ENCODE measurements around the gene SGMS1. TPM values are rescaled to one million over a fixed set of nuclear protein-coding genes. Genes with fewer than 3 reads are reported as not detected.

SGMS1 gene
- total RNA-seq, 5 donors from 2014 or later (not counting 1 experiment from before 2014, with no cell fraction given): 28.4 to 39.7 (median 32.6) TPM

DNA sequence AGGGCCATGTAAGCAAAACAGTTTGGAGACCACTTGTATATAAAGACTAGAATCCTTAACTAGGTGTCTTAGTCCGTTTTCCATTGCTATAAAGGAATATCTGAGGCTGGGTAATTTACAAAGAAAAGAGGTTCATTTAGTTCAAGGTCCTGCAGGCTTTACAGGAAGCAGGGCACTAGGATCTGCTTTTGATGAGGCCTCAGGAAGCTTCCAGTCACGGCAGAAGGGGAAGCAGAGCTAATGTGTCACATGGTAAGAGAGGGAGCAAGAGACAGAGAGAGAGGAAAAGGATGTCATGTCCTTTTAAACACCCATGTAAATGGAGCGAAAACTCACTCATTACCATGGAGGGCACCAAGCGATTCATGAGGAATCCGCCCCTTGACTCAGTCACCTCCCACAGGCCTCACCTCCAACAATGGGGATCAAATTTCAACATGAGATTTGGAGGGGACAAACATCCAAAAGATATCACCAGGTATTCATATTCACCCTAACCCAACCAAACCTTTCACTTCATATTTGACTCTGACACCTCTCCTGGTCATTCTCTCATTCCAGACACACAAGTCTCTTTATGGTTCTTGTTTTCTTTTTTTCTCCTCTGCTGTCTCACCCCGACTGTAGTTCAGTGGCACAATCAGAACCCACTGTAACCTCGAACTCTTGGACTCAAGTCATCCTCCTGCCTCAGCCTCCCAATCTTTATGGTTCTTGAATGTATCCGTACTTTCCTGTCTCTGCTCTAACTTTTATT is 342.4 kb downstream of the SGMS1 start:
- H3K4me3 ChIP-seq (ENCODE audit: control insufficient read depth in 1 of 2, extremely low read depth in 1 of 2, low read length in 1 of 2): no peak overlapping the region
- H3K4me3 Mint-ChIP-seq: no peak overlapping the region
- no peaks in the 10 kb centered on the region for H3K4me1 ChIP-seq (ENCODE audit: control insufficient read depth in 1 of 2, extremely low read depth in 1 of 2, insufficient read depth in 2 of 2, low read length in 2 of 2)
- H3K36me3 Mint-ChIP-seq: no peaks in the 10 kb centered on the region
- no peaks in the 10 kb centered on the region for H3K9me3 ChIP-seq
- ATAC-seq (replicated peaks in 1 of 4) (no peak), DNase-seq (no peak)
- no peak overlapping the region for H3K27ac ChIP-seq (ENCODE audit: low read length)
- ChIA-PET POLR2A (no interaction called here), CTCF (no interaction called here)
- no peak overlapping the region for H3K27ac Mint-ChIP-seq
- H3K27me3 ChIP-seq (replicated peaks in 1 of 2; ENCODE audit: control insufficient read depth in 2 of 2, extremely low read depth in 1 of 2, insufficient read depth in 2 of 2, low read length in 1 of 2): peaks cover 4 to 7% of the 10 kb centered on the region in 2 experiments
- peaks cover 33 to 47% of the 10 kb centered on the region in 2 donors for H3K27me3 Mint-ChIP-seq
- H3K36me3 ChIP-seq (ENCODE audit: control insufficient read depth in 2 of 2, extremely low read depth in 1 of 2, insufficient read depth in 1 of 2, low read length in 1 of 2): no peaks in the 10 kb centered on the region
- no peaks in the 10 kb centered on the region for H3K4me1 Mint-ChIP-seq
- no peaks in the 10 kb centered on the region for H3K9me3 Mint-ChIP-seq
- WGBS (ENCODE audit: insufficient coverage): 55% methylated on average over 4 of the region's 8 CpGs

DNA sequence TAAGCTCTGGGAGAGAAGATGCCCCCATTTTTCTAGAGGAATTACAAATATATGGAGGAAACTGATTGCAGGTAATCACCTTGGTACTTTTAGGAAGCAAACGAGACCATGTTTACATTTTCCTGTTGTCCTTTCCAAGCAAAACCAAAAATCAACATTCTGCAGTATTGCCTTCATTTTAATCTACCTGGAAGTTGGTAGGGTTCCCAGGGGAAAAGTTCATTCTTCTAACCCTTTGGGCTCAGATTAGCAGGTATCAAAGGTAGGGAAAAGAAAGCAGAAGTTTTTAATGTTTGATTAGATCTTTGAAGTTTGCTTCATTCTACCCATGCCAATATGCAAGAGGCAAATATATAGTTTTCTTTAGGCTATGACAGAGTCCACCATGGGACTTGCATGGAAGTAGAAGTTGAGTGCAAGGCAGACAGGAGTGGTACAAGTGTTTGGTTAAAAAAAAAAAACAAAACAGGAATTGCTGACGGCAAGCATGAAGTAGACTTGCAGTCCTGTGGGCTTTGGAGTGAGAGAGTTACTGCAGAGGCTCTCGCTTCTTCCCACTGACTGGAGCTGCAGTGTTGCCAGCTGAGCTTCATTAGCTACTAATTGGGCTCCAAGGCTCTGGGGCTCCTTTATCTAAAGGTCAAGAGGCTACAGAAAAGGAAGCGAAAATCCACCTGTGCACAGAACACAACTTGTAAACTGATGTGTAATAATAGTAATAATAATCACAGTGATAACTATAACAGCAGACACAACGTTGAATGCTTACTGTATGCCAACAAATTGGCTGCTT is 343.5 kb downstream of the SGMS1 start:
- CTCF ChIA-PET: interaction anchor here in 1 of 2 donors (0.5 kb wide), 1 partner anchor 32 kb away, joined by 5 read pairs; no protein-coding TSS in a partner anchor
- POLR2A ChIA-PET: no interaction called here
- DNase-seq: no peak

DNA sequence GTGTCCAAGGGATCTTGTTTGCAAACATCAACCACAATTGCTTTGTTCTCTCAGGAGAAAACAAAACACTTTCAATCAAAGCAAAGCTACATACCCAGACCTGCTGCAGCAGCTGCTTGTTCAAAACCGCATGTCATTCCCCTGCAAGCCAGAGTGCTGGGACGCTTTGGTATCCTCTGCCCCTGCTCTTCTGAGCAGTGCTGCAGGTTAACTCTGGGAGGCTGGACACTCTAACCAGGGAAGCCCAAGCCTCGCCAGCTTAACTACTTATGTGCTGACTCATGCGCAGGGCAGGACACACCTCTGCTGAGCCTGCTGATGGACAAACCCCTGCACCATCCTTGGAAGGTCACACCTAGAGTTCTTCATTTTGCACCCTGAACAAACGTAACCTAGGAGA is 344.3 kb downstream of the SGMS1 start:
- Mint-ChIP-seq H3K27me3 (peaks cover 35 to 46% of the 10 kb centered on the region in 2 donors), H3K4me3 (no peak overlapping the region), H3K27ac (no peak overlapping the region), H3K9me3 (no peaks in the 10 kb centered on the region), H3K4me1 (no peaks in the 10 kb centered on the region), H3K36me3 (no peaks in the 10 kb centered on the region)
- WGBS (ENCODE audit: insufficient coverage): 78% methylated on average over 3 of the region's 5 CpGs
- H3K36me3 ChIP-seq (ENCODE audit: control insufficient read depth in 2 of 2, extremely low read depth in 1 of 2, insufficient read depth in 1 of 2, low read length in 1 of 2): no peaks in the 10 kb centered on the region
- H3K4me1 ChIP-seq (ENCODE audit: control insufficient read depth in 1 of 2, extremely low read depth in 1 of 2, insufficient read depth in 2 of 2, low read length in 2 of 2): no peaks in the 10 kb centered on the region
- DNase-seq (no peak), ATAC-seq (replicated peaks in 1 of 4) (no peak)
- no peaks in the 10 kb centered on the region for H3K9me3 ChIP-seq
- peaks cover 4 to 9% of the 10 kb centered on the region in 2 experiments for H3K27me3 ChIP-seq (replicated peaks in 1 of 2; ENCODE audit: control insufficient read depth in 2 of 2, extremely low read depth in 1 of 2, insufficient read depth in 2 of 2, low read length in 1 of 2)
- ChIA-PET POLR2A (no interaction called here), CTCF (no interaction called here)
- no peak overlapping the region for H3K4me3 ChIP-seq (ENCODE audit: control insufficient read depth in 1 of 2, extremely low read depth in 1 of 2, low read length in 1 of 2)
- H3K27ac ChIP-seq (ENCODE audit: low read length): no peak overlapping the region

More for the DNA sequence above, 343.5 kb downstream of the SGMS1 start:
- H3K27ac Mint-ChIP-seq: no peak overlapping the region
- no peaks in the 10 kb centered on the region for H3K4me1 Mint-ChIP-seq
- H3K27me3 ChIP-seq (replicated peaks in 1 of 2; ENCODE audit: control insufficient read depth in 2 of 2, extremely low read depth in 1 of 2, insufficient read depth in 2 of 2, low read length in 1 of 2): peaks cover 4 to 8% of the 10 kb centered on the region in 2 experiments
- ATAC-seq (replicated peaks in 1 of 4): no peak
- H3K27me3 Mint-ChIP-seq: peaks cover 35 to 50% of the 10 kb centered on the region in 2 donors
- no peaks in the 10 kb centered on the region for H3K36me3 ChIP-seq (ENCODE audit: control insufficient read depth in 2 of 2, extremely low read depth in 1 of 2, insufficient read depth in 1 of 2, low read length in 1 of 2)
- no peak overlapping the region for H3K4me3 ChIP-seq (ENCODE audit: control insufficient read depth in 1 of 2, extremely low read depth in 1 of 2, low read length in 1 of 2)
- H3K36me3 Mint-ChIP-seq: no peaks in the 10 kb centered on the region
- H3K4me1 ChIP-seq (ENCODE audit: control insufficient read depth in 1 of 2, extremely low read depth in 1 of 2, insufficient read depth in 2 of 2, low read length in 2 of 2): no peaks in the 10 kb centered on the region
- H3K4me3 Mint-ChIP-seq: no peak overlapping the region
- H3K9me3 Mint-ChIP-seq: no peaks in the 10 kb centered on the region
- WGBS (ENCODE audit: insufficient coverage): 93% methylated on average over 2 of the region's 5 CpGs
- no peaks in the 10 kb centered on the region for H3K9me3 ChIP-seq
- no peak overlapping the region for H3K27ac ChIP-seq (ENCODE audit: low read length)

DNA sequence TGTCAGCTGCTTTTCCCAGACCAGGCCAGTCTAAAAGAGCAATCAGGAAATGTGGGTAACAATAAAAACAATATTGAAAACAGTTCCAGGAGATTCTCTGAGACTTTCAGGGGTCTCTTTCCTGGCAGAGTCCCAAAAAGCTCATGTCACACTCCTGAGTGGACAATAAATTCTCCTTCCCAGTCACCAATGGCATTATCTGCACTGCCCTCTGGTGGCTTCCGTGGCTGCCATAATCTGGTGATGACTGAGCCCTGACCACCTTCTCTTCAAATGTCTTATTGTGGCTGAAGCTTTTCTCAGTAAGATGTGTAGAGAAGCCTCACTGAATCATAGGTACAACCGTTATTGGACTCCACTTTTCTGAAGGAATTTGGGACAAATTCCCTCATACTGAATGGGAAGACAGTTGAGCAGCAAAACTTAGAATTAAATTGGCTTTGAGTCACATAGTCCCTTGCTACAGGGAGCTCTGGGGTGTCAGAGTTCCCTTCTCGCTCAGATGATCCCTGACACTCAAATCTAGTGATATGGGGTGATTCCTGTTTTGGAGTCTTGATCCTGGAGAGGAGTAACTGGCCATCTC is 348.0 kb downstream of the SGMS1 start:
- Histone ChIP-seq H3K4me3 (ENCODE audit: control insufficient read depth in 1 of 2, extremely low read depth in 1 of 2, low read length in 1 of 2) (no peak overlapping the region), H3K9me3 (no peaks in the 10 kb centered on the region), H3K27ac (ENCODE audit: low read length) (no peak overlapping the region), H3K36me3 (ENCODE audit: control insufficient read depth in 2 of 2, extremely low read depth in 1 of 2, insufficient read depth in 1 of 2, low read length in 1 of 2) (no peaks in the 10 kb centered on the region), H3K4me1 (ENCODE audit: control insufficient read depth in 1 of 2, extremely low read depth in 1 of 2, insufficient read depth in 2 of 2, low read length in 2 of 2) (no peaks in the 10 kb centered on the region), H3K27me3 (replicated peaks in 1 of 2; ENCODE audit: control insufficient read depth in 2 of 2, extremely low read depth in 1 of 2, insufficient read depth in 2 of 2, low read length in 1 of 2) (peaks cover 4 to 9% of the 10 kb centered on the region in 2 experiments)
- WGBS (ENCODE audit: insufficient coverage): no CpG with 5 or more reads among the region's 3 CpGs
- ATAC-seq (replicated peaks in 1 of 4): peak in 2 of 4 experiments; percentile 37 to 53
- no peak overlapping the region for H3K4me3 Mint-ChIP-seq
- no peaks in the 10 kb centered on the region for H3K4me1 Mint-ChIP-seq
- CTCF ChIA-PET: interaction anchor here in 1 of 2 donors (1.2 to 1.7 kb wide), 2 partner anchors 16 to 682 kb away, joined by 3 read pairs; no protein-coding TSS in a partner anchor
- no peaks in the 10 kb centered on the region for H3K9me3 Mint-ChIP-seq
- no peak overlapping the region for H3K27ac Mint-ChIP-seq
- peaks cover 14 to 25% of the 10 kb centered on the region in 2 donors for H3K27me3 Mint-ChIP-seq
- POLR2A ChIA-PET: no interaction called here
- peak in 17 of 35 experiments; percentile 3 to 33 (median 13) for DNase-seq
- H3K36me3 Mint-ChIP-seq: no peaks in the 10 kb centered on the region

DNA sequence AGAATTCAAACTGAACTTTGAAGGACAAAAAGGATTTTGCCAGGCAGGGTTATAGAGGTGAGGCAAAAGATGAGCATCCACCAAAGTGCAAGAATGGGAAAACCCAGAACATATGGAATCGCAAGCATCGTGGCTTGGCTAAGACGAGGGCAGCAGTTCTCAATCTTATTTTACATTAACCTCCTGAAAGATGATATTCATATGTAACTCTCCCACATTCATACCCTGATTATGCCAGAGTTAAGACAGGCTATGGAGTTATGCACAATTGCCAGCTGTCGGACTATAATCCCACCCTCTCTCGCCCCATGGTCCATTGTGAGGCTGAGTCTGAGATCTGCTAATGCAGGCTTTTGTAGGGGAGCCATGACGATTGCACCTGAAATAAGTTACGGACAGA is 351.2 kb downstream of the SGMS1 start:
- Histone ChIP-seq H3K4me3 (ENCODE audit: control insufficient read depth in 1 of 2, extremely low read depth in 1 of 2, low read length in 1 of 2) (no peak overlapping the region), H3K9me3 (no peaks in the 10 kb centered on the region), H3K4me1 (ENCODE audit: control insufficient read depth in 1 of 2, extremely low read depth in 1 of 2, insufficient read depth in 2 of 2, low read length in 2 of 2) (no peaks in the 10 kb centered on the region), H3K27ac (ENCODE audit: low read length) (no peak overlapping the region), H3K27me3 (replicated peaks in 1 of 2; ENCODE audit: control insufficient read depth in 2 of 2, extremely low read depth in 1 of 2, insufficient read depth in 2 of 2, low read length in 1 of 2) (peaks cover 0 to 2% of the 10 kb centered on the region in 2 experiments), H3K36me3 (ENCODE audit: control insufficient read depth in 2 of 2, extremely low read depth in 1 of 2, insufficient read depth in 1 of 2, low read length in 1 of 2) (no peaks in the 10 kb centered on the region)
- ATAC-seq (replicated peaks in 1 of 4) (no peak), DNase-seq (no peak)
- no peak overlapping the region for H3K4me3 Mint-ChIP-seq
- ChIA-PET POLR2A (interaction anchor here in 1 of 2 donors (0.6 kb wide), 1 partner anchor 33 kb away, joined by 4 read pairs; no protein-coding TSS in a partner anchor), CTCF (interaction anchor here in 1 of 2 donors (0.6 kb wide), 1 partner anchor 678 kb away, joined by 9 read pairs; no protein-coding TSS in a partner anchor)
- H3K4me1 Mint-ChIP-seq: no peaks in the 10 kb centered on the region
- no CpG with 5 or more reads among the region's 7 CpGs for WGBS (ENCODE audit: insufficient coverage)
- no peaks in the 10 kb centered on the region for H3K9me3 Mint-ChIP-seq
- no peak overlapping the region for H3K27ac Mint-ChIP-seq
- no peaks in the 10 kb centered on the region for H3K36me3 Mint-ChIP-seq
- peaks cover 12 to 17% of the 10 kb centered on the region in 2 donors for H3K27me3 Mint-ChIP-seq

DNA sequence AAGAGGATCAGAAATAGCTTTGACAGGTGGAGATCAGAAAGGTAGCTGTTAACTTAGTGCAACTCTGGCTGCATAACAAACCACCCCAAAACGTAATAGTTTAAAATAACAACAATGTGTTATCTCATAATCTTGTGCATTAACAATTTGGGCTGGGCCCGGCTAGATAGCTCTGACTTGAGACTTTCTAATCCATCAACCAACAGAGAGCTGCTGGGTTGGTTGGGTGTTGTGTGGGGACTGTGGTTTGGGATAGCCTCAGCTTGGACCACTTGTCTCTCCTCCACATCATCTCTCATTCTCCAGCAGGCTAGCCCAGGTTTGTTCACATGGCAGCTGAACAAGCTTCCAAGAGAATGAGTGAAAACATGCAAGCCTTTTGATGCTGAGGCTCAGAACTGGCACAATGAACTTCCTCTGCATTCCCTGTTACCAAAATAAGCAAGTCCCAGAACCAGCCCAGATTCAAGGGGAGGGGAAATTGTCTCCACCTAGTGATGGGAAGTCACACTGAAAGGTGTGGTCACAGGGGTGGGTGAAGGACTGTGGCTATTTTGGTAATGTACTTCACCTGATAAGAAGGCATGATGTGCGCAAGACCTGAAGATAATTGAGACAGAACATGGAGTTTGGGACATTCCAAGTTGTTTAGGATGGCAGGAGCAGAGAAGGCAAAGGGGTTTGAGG is 352.0 kb downstream of the SGMS1 start:
- ChIA-PET POLR2A (no interaction called here), CTCF (no interaction called here)
- DNase-seq (no peak), ATAC-seq (replicated peaks in 1 of 4) (no peak)
- Mint-ChIP-seq H3K4me3 (no peak overlapping the region), H3K9me3 (no peaks in the 10 kb centered on the region), H3K27me3 (peaks cover 8 to 17% of the 10 kb centered on the region in 2 donors), H3K4me1 (no peaks in the 10 kb centered on the region), H3K27ac (no peak overlapping the region), H3K36me3 (no peaks in the 10 kb centered on the region)
- Histone ChIP-seq H3K9me3 (no peaks in the 10 kb centered on the region), H3K4me1 (ENCODE audit: control insufficient read depth in 1 of 2, extremely low read depth in 1 of 2, insufficient read depth in 2 of 2, low read length in 2 of 2) (no peaks in the 10 kb centered on the region), H3K36me3 (ENCODE audit: control insufficient read depth in 2 of 2, extremely low read depth in 1 of 2, insufficient read depth in 1 of 2, low read length in 1 of 2) (no peaks in the 10 kb centered on the region), H3K27ac (ENCODE audit: low read length) (no peak overlapping the region), H3K4me3 (ENCODE audit: control insufficient read depth in 1 of 2, extremely low read depth in 1 of 2, low read length in 1 of 2) (no peak overlapping the region), H3K27me3 (replicated peaks in 1 of 2; ENCODE audit: control insufficient read depth in 2 of 2, extremely low read depth in 1 of 2, insufficient read depth in 2 of 2, low read length in 1 of 2) (peaks cover 0 to 2% of the 10 kb centered on the region in 2 experiments)
- 100% methylated on average over 1 of the region's 3 CpGs for WGBS (ENCODE audit: insufficient coverage)
